Vagina (tissue), 2 donors: Measurements from ENCODE around the gene SERPINB12. TPM values are rescaled to one million over a fixed set of nuclear protein-coding genes. Genes with fewer than 3 reads are reported as not detected.
A peak's percentile ranks its signal among the peaks of the same experiment; 100 is the strongest.

ENCODE experiments used
- DNase-seq, 2 donors: peaks; one replicate each; pipeline ENCODE4 v3.0.0-alpha.2; 2017; ENCODE audit errors: extremely low spot score in 2 of 2
- H3K27ac ChIP-seq: fragments of 200-600 bp; sonication (generic); one replicate; pipeline ENCODE4 v1.5.1; 2019
- H3K27me3 ChIP-seq: fragments of 200-600 bp; sonication (generic); one replicate; pipeline ENCODE4 v1.5.1; 2019
- H3K36me3 ChIP-seq, 2 donors: fragments of 200-600 bp; sonication (generic); one replicate each; pipeline ENCODE4 v1.5.1; 2017 to 2019
- H3K4me1 ChIP-seq: fragments of 200-600 bp; sonication (generic); one replicate; pipeline ENCODE4 v1.5.1; 2019
- H3K4me3 ChIP-seq, 2 donors: fragments of 200-600 bp; sonication (generic); 1 replicate in 1 of 2; 2 replicates in 1 of 2; pipeline ENCODE4 v1.5.1; 2016 to 2019
- H3K9me3 ChIP-seq: fragments of 200-600 bp; sonication (generic); one replicate; pipeline ENCODE4 v1.5.1; 2019
- CTCF ChIP-seq, 3 experiments: fragments of 450-650 bp in 2 of 3; fragments of 200-600 bp in 1 of 3; sonication (generic) in 1 of 3; IDR thresholded peaks; one replicate each; pipeline ENCODE4 v1.5.1; 2017 to 2019; ENCODE audit warnings: antibody characterized with exemption in 3 of 3, mild to moderate bottlenecking in 2 of 3, moderate library complexity in 2 of 3
- POLR2A ChIP-seq, 2 donors: fragments of 450-650 bp; IDR thresholded peaks; one replicate each; pipeline ENCODE4 v1.6.1; 2017; ENCODE audit warnings: antibody characterized with exemption in 2 of 2, mild to moderate bottlenecking in 2 of 2, moderate library complexity in 2 of 2
- POLR2AphosphoS5 ChIP-seq, 2 donors: sonication (generic); formaldehyde crosslinking; IDR thresholded peaks; one replicate each; pipeline ENCODE4 v1.9.0; 2017; ENCODE audit warnings: antibody characterized with exemption in 2 of 2, mild to moderate bottlenecking in 2 of 2, low read depth in 1 of 2; ENCODE audit not compliant: insufficient read depth in 1 of 2
- intact Hi-C: fragments of 100-400 bp; cut with DNase I; formaldehyde crosslinking; loops from one replicate; pipeline ENCODE4 v1.15.1; 2023
- total RNA-seq: library from RNA; depleted of rRNA; stranded (reverse); fragments of >200 nt; gene quantifications from one replicate; pipeline ENCODE4 v1.2.3, GENCODE V29; 2016

The SERPINB12 gene
- total RNA-seq, 1 donor from 2014 or later, result 20.1 TPM

GRCh38 chr18:63567825-63568224, 25.7 kb downstream of the SERPINB12 start:
- H3K4me3 ChIP-seq, result no peak overlapping the region
- H3K4me1 ChIP-seq, result no peaks in the 10 kb centered on the region
- intact Hi-C loops, result no loop called here
- no peaks in the 10 kb centered on the region for H3K27me3 ChIP-seq
- H3K27ac ChIP-seq, result no peak overlapping the region
- H3K9me3 ChIP-seq, result no peaks in the 10 kb centered on the region
- no peak for TF ChIP-seq POLR2A (IDR thresholded peaks at IDR 0.05)
- no peak for TF ChIP-seq POLR2AphosphoS5 (IDR thresholded peaks at IDR 0.05; ENCODE audit: insufficient read depth in 1 of 2, low read depth in 1 of 2)
- no peak for TF ChIP-seq CTCF (IDR thresholded peaks at IDR 0.05)
- DNase-seq, result no peak
- H3K36me3 ChIP-seq, result no peaks in the 10 kb centered on the region

- TF ChIP-seq POLR2A (IDR thresholded peaks at IDR 0.05), result no peak
- no peak for TF ChIP-seq CTCF (IDR thresholded peaks at IDR 0.05)
- TF ChIP-seq POLR2AphosphoS5 (IDR thresholded peaks at IDR 0.05; ENCODE audit: insufficient read depth in 1 of 2, low read depth in 1 of 2), result no peak
- Histone ChIP-seq H3K27ac (no peak overlapping the region), H3K27me3 (no peaks in the 10 kb centered on the region), H3K36me3 (no peaks in the 10 kb centered on the region), H3K4me3 (no peak overlapping the region), H3K9me3 (no peaks in the 10 kb centered on the region), H3K4me1 (no peaks in the 10 kb centered on the region)
- intact Hi-C loops, result no loop called here
- DNase-seq, result no peak
Measured at GRCh38 chr18:63570721-63571120, 28.6 kb downstream of the SERPINB12 start.

DNA sequence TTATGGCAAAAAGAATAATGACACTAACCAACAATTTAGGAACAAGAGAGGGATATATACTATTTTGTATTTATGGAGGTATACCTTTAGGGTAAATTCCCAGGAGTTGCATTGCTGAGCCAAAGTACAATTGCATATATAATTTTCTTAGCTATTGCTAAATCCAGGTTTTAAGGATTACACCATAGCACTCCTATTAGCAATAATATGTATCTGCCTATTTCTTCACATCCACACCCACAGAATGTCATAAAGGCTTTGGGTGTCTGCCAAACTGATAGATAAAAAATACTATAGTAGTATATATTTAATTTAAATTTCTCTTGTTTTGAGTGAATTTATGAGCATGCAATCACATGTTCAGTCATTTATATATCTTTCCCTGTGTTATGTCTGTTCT, 33.5 kb downstream of the SERPINB12 start:
- no peak for DNase-seq
- H3K36me3 ChIP-seq, result no peaks in the 10 kb centered on the region
- H3K4me1 ChIP-seq, result no peaks in the 10 kb centered on the region
- no peaks in the 10 kb centered on the region for H3K9me3 ChIP-seq
- H3K4me3 ChIP-seq, result no peak overlapping the region
- TF ChIP-seq POLR2A (IDR thresholded peaks at IDR 0.05) (no peak), POLR2AphosphoS5 (IDR thresholded peaks at IDR 0.05; ENCODE audit: insufficient read depth in 1 of 2, low read depth in 1 of 2) (peak in 1 of 2 donors; percentile 65)
- intact Hi-C loops, result no loop called here
- H3K27ac ChIP-seq, result no peak overlapping the region
- H3K27me3 ChIP-seq, result no peaks in the 10 kb centered on the region

- intact Hi-C loops, result no loop called here
- Histone ChIP-seq H3K36me3 (no peaks in the 10 kb centered on the region), H3K4me1 (no peaks in the 10 kb centered on the region), H3K27ac (no peak overlapping the region), H3K9me3 (no peaks in the 10 kb centered on the region), H3K27me3 (no peaks in the 10 kb centered on the region), H3K4me3 (no peak overlapping the region)
- DNase-seq, result no peak
- TF ChIP-seq POLR2A (IDR thresholded peaks at IDR 0.05), result no peak
- TF ChIP-seq POLR2AphosphoS5 (IDR thresholded peaks at IDR 0.05; ENCODE audit: insufficient read depth in 1 of 2, low read depth in 1 of 2), result peak in 1 of 2 donors; percentile 9
- TF ChIP-seq CTCF (IDR thresholded peaks at IDR 0.05), result peak in 2 of 3 experiments; percentile 13 to 23
Measured at GRCh38 chr18:63578357-63578958, 36.3 kb downstream of the SERPINB12 start.

DNA sequence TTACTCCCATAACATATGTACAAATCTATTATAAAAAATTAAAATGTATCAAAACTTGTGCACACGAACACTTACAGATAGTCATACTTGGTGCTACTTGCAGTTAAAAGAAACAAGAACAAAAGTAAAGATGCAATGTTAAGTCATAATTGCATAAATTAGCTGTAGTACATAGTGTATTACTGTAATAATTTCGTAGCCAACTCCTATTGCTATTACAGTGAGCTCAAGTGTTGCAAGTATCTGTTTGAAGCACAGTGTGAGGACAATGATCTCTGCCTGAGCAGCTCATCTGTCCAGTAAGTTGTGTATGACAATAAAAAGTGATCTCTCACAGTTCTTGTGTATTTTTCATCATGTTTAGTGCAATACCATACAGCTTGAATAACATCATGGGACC, 37.4 kb downstream of the SERPINB12 start:
- peaks cover 10% of the 10 kb centered on the region for H3K4me1 ChIP-seq
- intact Hi-C loops, result no loop called here
- H3K27ac ChIP-seq, result no peak overlapping the region
- no peak overlapping the region for H3K4me3 ChIP-seq
- H3K27me3 ChIP-seq, result no peaks in the 10 kb centered on the region
- H3K36me3 ChIP-seq, result no peaks in the 10 kb centered on the region
- H3K9me3 ChIP-seq, result no peaks in the 10 kb centered on the region
- no peak for DNase-seq
- TF ChIP-seq CTCF (IDR thresholded peaks at IDR 0.05), result no peak
- TF ChIP-seq POLR2AphosphoS5 (IDR thresholded peaks at IDR 0.05; ENCODE audit: insufficient read depth in 1 of 2, low read depth in 1 of 2), result no peak
- TF ChIP-seq POLR2A (IDR thresholded peaks at IDR 0.05), result no peak
